HEK293 (cell line): Measurements from ENCODE around the gene SUSD6.
A peak's percentile ranks its signal among the peaks of the same experiment; 100 is the strongest.

Source experiments
- CTCF ChIA-PET: fragments of 350-600 bp; formaldehyde crosslinking; extraction: SDS; loops from one replicate; lab custom pipeline; 2021; ENCODE audit warnings: antibody characterized with exemption; lab: Yijun Ruan, JAX
- POLR2A ChIA-PET: fragments of 300-600 bp; formaldehyde crosslinking; extraction: SDS; loops from one replicate; lab custom pipeline; 2020; ENCODE audit warnings: antibody characterized with exemption, inconsistent platforms; lab: Yijun Ruan, JAX
- H3K27ac ChIP-seq: fragments of 200-500 bp; sonication (Bioruptor generic); 2 replicates; pipeline ENCODE4 v1.5.1; 2014; ENCODE audit warnings: low read depth, low read length, control low read depth, inconsistent platforms; ENCODE audit errors: extremely low read depth
- H3K36me3 ChIP-seq, 2 experiments: fragments of 200-500 bp in 1 of 2; sonication (Bioruptor generic) in 1 of 2; 1 replicate in 1 of 2; 2 replicates in 1 of 2; pipeline ENCODE4 v1.5.1; 2014 to 2017; ENCODE audit warnings: inconsistent platforms in 2 of 2, low read length in 2 of 2; ENCODE audit not compliant: control insufficient read depth in 2 of 2, insufficient read depth in 1 of 2
- H3K4me1 ChIP-seq: fragments of 200-500 bp; sonication (Bioruptor generic); 2 replicates; pipeline ENCODE4 v1.5.1; 2014; ENCODE audit warnings: mild to moderate bottlenecking, low read length, inconsistent platforms; ENCODE audit not compliant: control insufficient read depth, insufficient read depth
- H3K4me3 ChIP-seq: 2 replicates; pipeline ENCODE4 v1.5.1; 2011; ENCODE audit warnings: low read depth, mild to moderate bottlenecking, control low read depth, low read length, moderate library complexity
- H3K9me3 ChIP-seq: fragments of 200-500 bp; sonication (Bioruptor generic); 2 replicates; pipeline ENCODE4 v1.5.1; 2014; ENCODE audit warnings: low read depth, low read length, inconsistent platforms; ENCODE audit not compliant: control insufficient read depth, insufficient read depth
- GFI1B ChIP-seq: fragments of 450-650 bp; formaldehyde crosslinking; IDR thresholded peaks from 2 replicates; pipeline ENCODE4 v1.5.1; 2016; ENCODE audit warnings: missing biosample characterization, missing genetic modification characterization
- KLF1 ChIP-seq: fragments of 450-650 bp; formaldehyde crosslinking; IDR thresholded peaks from 2 replicates; pipeline ENCODE4 v1.5.1; 2016; ENCODE audit warnings: missing biosample characterization, missing genetic modification characterization
- MZF1 ChIP-seq: fragments of 450-650 bp; formaldehyde crosslinking; IDR thresholded peaks from 2 replicates; pipeline ENCODE4 v1.5.1; 2017; ENCODE audit warnings: missing biosample characterization, missing genetic modification characterization, borderline replicate concordance
- SCRT2 ChIP-seq: fragments of 450-650 bp; formaldehyde crosslinking; IDR thresholded peaks from 2 replicates; pipeline ENCODE4 v1.5.1; 2016; ENCODE audit warnings: missing biosample characterization, missing genetic modification characterization
- WT1 ChIP-seq: fragments of 450-650 bp; formaldehyde crosslinking; IDR thresholded peaks from 2 replicates; pipeline ENCODE4 v1.5.1; 2016; ENCODE audit warnings: missing biosample characterization, missing genetic modification characterization
- ZBTB7A ChIP-seq: fragments of 450-650 bp; formaldehyde crosslinking; IDR thresholded peaks from 2 replicates; pipeline ENCODE4 v1.5.1; 2016; ENCODE audit warnings: low read depth, missing biosample characterization, missing genetic modification characterization
- ZBTB8A ChIP-seq: fragments of 450-650 bp; formaldehyde crosslinking; IDR thresholded peaks from 2 replicates; pipeline ENCODE4 v1.5.1; 2016; ENCODE audit warnings: missing biosample characterization, missing genetic modification characterization
- ZFP69B ChIP-seq: fragments of 450-650 bp; formaldehyde crosslinking; IDR thresholded peaks from 2 replicates; pipeline ENCODE4 v1.5.1; 2016; ENCODE audit warnings: missing biosample characterization, missing genetic modification characterization
- ZIC2 ChIP-seq: fragments of 450-650 bp; formaldehyde crosslinking; IDR thresholded peaks from 2 replicates; pipeline ENCODE4 v1.5.1; 2016; ENCODE audit warnings: missing biosample characterization, missing genetic modification characterization
- ZNF133 ChIP-seq: fragments of 450-650 bp; formaldehyde crosslinking; IDR thresholded peaks from 2 replicates; pipeline ENCODE4 v1.5.1; 2016; ENCODE audit warnings: missing biosample characterization, missing genetic modification characterization
- ZNF174 ChIP-seq: fragments of 450-650 bp; formaldehyde crosslinking; IDR thresholded peaks from 2 replicates; pipeline ENCODE4 v1.5.0; 2017; ENCODE audit warnings: missing biosample characterization, mild to moderate bottlenecking, missing genetic modification characterization
- ZNF354C ChIP-seq: fragments of 450-650 bp; formaldehyde crosslinking; IDR thresholded peaks from 2 replicates; pipeline ENCODE4 v1.5.1; 2016; ENCODE audit warnings: missing biosample characterization, missing genetic modification characterization, low read depth, borderline replicate concordance
- ZNF394 ChIP-seq: fragments of 450-650 bp; formaldehyde crosslinking; IDR thresholded peaks from 2 replicates; pipeline ENCODE4 v1.5.1; 2016; ENCODE audit warnings: missing biosample characterization, missing genetic modification characterization, mild to moderate bottlenecking, moderate library complexity, borderline replicate concordance
- ZNF404 ChIP-seq: fragments of 450-650 bp; formaldehyde crosslinking; IDR thresholded peaks from 2 replicates; pipeline ENCODE4 v1.5.1; 2017; ENCODE audit warnings: missing biosample characterization, missing genetic modification characterization
- ZNF426 ChIP-seq: fragments of 450-650 bp; formaldehyde crosslinking; IDR thresholded peaks from 2 replicates; pipeline ENCODE4 v1.5.1; 2017; ENCODE audit warnings: missing biosample characterization, missing genetic modification characterization, mild to moderate bottlenecking, inconsistent platforms, moderate library complexity
- ZNF501 ChIP-seq: fragments of 450-650 bp; formaldehyde crosslinking; IDR thresholded peaks from 2 replicates; pipeline ENCODE4 v1.5.1; 2016; ENCODE audit warnings: missing biosample characterization, missing genetic modification characterization
- ZNF521 ChIP-seq: fragments of 450-650 bp; formaldehyde crosslinking; IDR thresholded peaks from 2 replicates; pipeline ENCODE4 v1.5.1; 2017; ENCODE audit warnings: missing biosample characterization, mild to moderate bottlenecking, missing genetic modification characterization
- ZNF670 ChIP-seq: fragments of 450-650 bp; formaldehyde crosslinking; IDR thresholded peaks from 2 replicates; pipeline ENCODE4 v1.5.1; 2016; ENCODE audit warnings: missing biosample characterization, missing genetic modification characterization, low read depth
- ZNF837 ChIP-seq: fragments of 450-650 bp; formaldehyde crosslinking; IDR thresholded peaks from 2 replicates; pipeline ENCODE4 v1.5.1; 2016; ENCODE audit warnings: missing biosample characterization, missing genetic modification characterization
- TF ChIP-seq, protein P1 (sequence below): fragments of 450-650 bp; formaldehyde crosslinking; IDR thresholded peaks from 2 replicates; pipeline ENCODE4 v1.5.1; 2017; ENCODE audit warnings: missing biosample characterization, mild to moderate bottlenecking, missing genetic modification characterization, moderate library complexity
- TF ChIP-seq, protein P2 (sequence below): fragments of 450-650 bp; formaldehyde crosslinking; IDR thresholded peaks from 2 replicates; pipeline ENCODE4 v1.5.0; 2017; ENCODE audit warnings: missing biosample characterization, missing genetic modification characterization, borderline replicate concordance
- TF ChIP-seq, protein P3 (sequence below): fragments of 450-650 bp; formaldehyde crosslinking; IDR thresholded peaks from 2 replicates; pipeline ENCODE4 v1.5.1; 2017; ENCODE audit warnings: missing biosample characterization, missing genetic modification characterization
- TF ChIP-seq, protein P4 (sequence below): fragments of 450-650 bp; formaldehyde crosslinking; IDR thresholded peaks from 2 replicates; pipeline ENCODE4 v1.5.1; 2016; ENCODE audit warnings: missing biosample characterization, missing genetic modification characterization
- TF ChIP-seq, protein P5 (sequence below): IDR thresholded peaks from 2 replicates; pipeline ENCODE4 v1.6.1; 2011; ENCODE audit warnings: mild to moderate bottlenecking, low read depth, low read length, borderline replicate concordance
- TF ChIP-seq, protein P6 (sequence below): fragments of 450-650 bp; formaldehyde crosslinking; IDR thresholded peaks from 2 replicates; pipeline ENCODE4 v1.5.1; 2016; ENCODE audit warnings: missing biosample characterization, missing genetic modification characterization
- TF ChIP-seq, protein P7 (sequence below): sonication (generic); formaldehyde crosslinking; IDR thresholded peaks from 2 replicates; pipeline ENCODE4 v1.8.1; 2022; ENCODE audit warnings: mild to moderate bottlenecking, moderate library complexity, missing genetic modification reagents

Gene SUSD6

DNA sequence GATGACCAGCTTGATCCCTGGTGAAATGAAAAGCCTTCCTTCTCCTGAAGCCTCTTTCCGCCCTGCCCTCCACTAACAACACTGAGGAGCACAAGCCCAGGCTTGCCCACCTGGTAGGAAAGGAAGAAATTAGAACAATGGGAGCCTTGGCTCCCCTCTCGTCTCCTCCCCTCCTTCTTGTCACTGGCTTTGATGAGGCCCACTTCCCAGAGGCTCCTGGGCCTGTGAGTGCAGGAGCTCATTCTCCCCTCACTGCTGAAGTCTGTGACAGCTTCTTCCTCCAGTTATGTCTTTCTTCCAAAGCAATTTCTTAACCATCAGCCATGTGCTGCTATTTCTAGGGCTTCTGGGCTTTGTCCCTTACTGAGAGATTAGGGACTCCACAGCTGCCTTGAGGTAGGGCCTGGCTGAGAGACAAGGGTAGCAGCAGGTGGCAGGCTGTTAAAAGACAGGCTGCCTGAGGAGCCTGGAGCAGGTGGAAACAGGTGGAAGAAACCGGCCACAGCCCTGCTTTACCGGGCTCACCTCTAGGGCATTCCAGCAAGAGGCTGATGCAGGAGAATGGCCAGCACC, 101.9 kb downstream of the SUSD6 start:
- peak overlapping the region; percentile 97 for H3K27ac ChIP-seq
- no peaks in the 10 kb centered on the region for H3K9me3 ChIP-seq
- peaks cover 0 to 31% of the 10 kb centered on the region in 2 experiments; a peak in 2 of 3 replicates for H3K36me3 ChIP-seq
- CTCF ChIA-PET = interaction anchor here (0.6 to 2.6 kb wide), 7 partner anchors 12 to 360 kb away, joined by 3 to 18 read pairs (median 5); no protein-coding TSS in a partner anchor
- no peak overlapping the region for H3K4me3 ChIP-seq
- H3K4me1 ChIP-seq = peaks cover 40% of the 10 kb centered on the region
- POLR2A ChIA-PET = interaction anchor here (0.8 to 1.3 kb wide), 2 partner anchors 54 to 102 kb away, joined by 3 to 5 read pairs; partner anchors contain the start of genes SRSF5 and SUSD6
- TF ChIP-seq GFI1B (tag by site-specific recombination) (no peak), SCRT2 (tag by site-specific recombination) (peak; percentile 99), ZNF521 (tag by site-specific recombination) (no peak), ZNF837 (tag by site-specific recombination) (no peak), ZFP69B (tag by site-specific recombination) (no peak), MZF1 (tag by site-specific recombination) (peak; percentile 83; the same call in 1 of the 2 replicates), ZNF394 (tag by site-specific recombination) (no peak), WT1 (tag by site-specific recombination) (peak; percentile 66), ZNF426 (no peak), ZNF133 (tag by site-specific recombination) (no peak), ZNF404 (no peak), KLF1 (tag by site-specific recombination) (no peak), ZNF354C (tag by site-specific recombination) (no peak), ZBTB7A (tag by site-specific recombination) (no peak), ZNF501 (no peak), ZNF174 (tag by site-specific recombination) (no peak), ZBTB8A (tag by site-specific recombination) (peak; percentile 30; the same call in 1 of the 2 replicates), ZNF670 (no peak), ZIC2 (tag by site-specific recombination) (peak; percentile 60)
- TF ChIP-seq, protein P1, sequence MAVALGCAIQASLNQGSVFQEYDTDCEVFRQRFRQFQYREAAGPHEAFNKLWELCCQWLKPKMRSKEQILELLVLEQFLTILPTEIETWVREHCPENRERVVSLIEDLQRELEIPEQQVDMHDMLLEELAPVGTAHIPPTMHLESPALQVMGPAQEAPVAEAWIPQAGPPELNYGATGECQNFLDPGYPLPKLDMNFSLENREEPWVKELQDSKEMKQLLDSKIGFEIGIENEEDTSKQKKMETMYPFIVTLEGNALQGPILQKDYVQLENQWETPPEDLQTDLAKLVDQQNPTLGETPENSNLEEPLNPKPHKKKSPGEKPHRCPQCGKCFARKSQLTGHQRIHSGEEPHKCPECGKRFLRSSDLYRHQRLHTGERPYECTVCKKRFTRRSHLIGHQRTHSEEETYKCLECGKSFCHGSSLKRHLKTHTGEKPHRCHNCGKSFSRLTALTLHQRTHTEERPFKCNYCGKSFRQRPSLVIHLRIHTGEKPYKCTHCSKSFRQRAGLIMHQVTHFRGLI (tag by site-specific recombination) = no peak
- TF ChIP-seq, protein P2, sequence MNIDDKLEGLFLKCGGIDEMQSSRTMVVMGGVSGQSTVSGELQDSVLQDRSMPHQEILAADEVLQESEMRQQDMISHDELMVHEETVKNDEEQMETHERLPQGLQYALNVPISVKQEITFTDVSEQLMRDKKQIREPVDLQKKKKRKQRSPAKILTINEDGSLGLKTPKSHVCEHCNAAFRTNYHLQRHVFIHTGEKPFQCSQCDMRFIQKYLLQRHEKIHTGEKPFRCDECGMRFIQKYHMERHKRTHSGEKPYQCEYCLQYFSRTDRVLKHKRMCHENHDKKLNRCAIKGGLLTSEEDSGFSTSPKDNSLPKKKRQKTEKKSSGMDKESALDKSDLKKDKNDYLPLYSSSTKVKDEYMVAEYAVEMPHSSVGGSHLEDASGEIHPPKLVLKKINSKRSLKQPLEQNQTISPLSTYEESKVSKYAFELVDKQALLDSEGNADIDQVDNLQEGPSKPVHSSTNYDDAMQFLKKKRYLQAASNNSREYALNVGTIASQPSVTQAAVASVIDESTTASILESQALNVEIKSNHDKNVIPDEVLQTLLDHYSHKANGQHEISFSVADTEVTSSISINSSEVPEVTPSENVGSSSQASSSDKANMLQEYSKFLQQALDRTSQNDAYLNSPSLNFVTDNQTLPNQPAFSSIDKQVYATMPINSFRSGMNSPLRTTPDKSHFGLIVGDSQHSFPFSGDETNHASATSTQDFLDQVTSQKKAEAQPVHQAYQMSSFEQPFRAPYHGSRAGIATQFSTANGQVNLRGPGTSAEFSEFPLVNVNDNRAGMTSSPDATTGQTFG (tag by site-specific recombination) = no peak
- TF ChIP-seq, protein P3, sequence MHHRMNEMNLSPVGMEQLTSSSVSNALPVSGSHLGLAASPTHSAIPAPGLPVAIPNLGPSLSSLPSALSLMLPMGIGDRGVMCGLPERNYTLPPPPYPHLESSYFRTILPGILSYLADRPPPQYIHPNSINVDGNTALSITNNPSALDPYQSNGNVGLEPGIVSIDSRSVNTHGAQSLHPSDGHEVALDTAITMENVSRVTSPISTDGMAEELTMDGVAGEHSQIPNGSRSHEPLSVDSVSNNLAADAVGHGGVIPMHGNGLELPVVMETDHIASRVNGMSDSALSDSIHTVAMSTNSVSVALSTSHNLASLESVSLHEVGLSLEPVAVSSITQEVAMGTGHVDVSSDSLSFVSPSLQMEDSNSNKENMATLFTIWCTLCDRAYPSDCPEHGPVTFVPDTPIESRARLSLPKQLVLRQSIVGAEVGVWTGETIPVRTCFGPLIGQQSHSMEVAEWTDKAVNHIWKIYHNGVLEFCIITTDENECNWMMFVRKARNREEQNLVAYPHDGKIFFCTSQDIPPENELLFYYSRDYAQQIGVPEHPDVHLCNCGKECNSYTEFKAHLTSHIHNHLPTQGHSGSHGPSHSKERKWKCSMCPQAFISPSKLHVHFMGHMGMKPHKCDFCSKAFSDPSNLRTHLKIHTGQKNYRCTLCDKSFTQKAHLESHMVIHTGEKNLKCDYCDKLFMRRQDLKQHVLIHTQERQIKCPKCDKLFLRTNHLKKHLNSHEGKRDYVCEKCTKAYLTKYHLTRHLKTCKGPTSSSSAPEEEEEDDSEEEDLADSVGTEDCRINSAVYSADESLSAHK (tag by site-specific recombination) = no peak
- TF ChIP-seq, protein P4, sequence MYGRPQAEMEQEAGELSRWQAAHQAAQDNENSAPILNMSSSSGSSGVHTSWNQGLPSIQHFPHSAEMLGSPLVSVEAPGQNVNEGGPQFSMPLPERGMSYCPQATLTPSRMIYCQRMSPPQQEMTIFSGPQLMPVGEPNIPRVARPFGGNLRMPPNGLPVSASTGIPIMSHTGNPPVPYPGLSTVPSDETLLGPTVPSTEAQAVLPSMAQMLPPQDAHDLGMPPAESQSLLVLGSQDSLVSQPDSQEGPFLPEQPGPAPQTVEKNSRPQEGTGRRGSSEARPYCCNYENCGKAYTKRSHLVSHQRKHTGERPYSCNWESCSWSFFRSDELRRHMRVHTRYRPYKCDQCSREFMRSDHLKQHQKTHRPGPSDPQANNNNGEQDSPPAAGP = no peak
- TF ChIP-seq, protein P5, sequence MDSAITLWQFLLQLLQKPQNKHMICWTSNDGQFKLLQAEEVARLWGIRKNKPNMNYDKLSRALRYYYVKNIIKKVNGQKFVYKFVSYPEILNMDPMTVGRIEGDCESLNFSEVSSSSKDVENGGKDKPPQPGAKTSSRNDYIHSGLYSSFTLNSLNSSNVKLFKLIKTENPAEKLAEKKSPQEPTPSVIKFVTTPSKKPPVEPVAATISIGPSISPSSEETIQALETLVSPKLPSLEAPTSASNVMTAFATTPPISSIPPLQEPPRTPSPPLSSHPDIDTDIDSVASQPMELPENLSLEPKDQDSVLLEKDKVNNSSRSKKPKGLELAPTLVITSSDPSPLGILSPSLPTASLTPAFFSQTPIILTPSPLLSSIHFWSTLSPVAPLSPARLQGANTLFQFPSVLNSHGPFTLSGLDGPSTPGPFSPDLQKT = no peak
- TF ChIP-seq, protein P6, sequence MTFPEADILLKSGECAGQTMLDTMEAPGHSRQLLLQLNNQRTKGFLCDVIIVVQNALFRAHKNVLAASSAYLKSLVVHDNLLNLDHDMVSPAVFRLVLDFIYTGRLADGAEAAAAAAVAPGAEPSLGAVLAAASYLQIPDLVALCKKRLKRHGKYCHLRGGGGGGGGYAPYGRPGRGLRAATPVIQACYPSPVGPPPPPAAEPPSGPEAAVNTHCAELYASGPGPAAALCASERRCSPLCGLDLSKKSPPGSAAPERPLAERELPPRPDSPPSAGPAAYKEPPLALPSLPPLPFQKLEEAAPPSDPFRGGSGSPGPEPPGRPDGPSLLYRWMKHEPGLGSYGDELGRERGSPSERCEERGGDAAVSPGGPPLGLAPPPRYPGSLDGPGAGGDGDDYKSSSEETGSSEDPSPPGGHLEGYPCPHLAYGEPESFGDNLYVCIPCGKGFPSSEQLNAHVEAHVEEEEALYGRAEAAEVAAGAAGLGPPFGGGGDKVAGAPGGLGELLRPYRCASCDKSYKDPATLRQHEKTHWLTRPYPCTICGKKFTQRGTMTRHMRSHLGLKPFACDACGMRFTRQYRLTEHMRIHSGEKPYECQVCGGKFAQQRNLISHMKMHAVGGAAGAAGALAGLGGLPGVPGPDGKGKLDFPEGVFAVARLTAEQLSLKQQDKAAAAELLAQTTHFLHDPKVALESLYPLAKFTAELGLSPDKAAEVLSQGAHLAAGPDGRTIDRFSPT (tag by site-specific recombination) = no peak
- TF ChIP-seq, protein P7, sequence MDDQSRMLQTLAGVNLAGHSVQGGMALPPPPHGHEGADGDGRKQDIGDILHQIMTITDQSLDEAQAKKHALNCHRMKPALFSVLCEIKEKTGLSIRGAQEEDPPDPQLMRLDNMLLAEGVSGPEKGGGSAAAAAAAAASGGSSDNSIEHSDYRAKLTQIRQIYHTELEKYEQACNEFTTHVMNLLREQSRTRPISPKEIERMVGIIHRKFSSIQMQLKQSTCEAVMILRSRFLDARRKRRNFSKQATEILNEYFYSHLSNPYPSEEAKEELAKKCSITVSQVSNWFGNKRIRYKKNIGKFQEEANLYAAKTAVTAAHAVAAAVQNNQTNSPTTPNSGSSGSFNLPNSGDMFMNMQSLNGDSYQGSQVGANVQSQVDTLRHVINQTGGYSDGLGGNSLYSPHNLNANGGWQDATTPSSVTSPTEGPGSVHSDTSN (CRISPR knock-in tag) = no peak
